Hepatocyte (in vitro differentiated cells): ENCODE data around the gene S100A3.

Experiments
- CTCF ChIP-seq: fragments of 200-600 bp; sonication (generic); IDR thresholded peaks from 2 replicates; pipeline ENCODE4 v1.5.1; 2016; ENCODE audit warnings: antibody characterized with exemption, mild to moderate bottlenecking; ENCODE audit not compliant: poor library complexity
- EZH2phosphoT487 ChIP-seq: fragments of 200-600 bp; sonication (generic); IDR thresholded peaks from one replicate; pipeline ENCODE4 v1.6.1; 2018; ENCODE audit warnings: antibody characterized with exemption, mild to moderate bottlenecking, low read depth, moderate library complexity; ENCODE audit not compliant: unreplicated experiment, severe bottlenecking

DNA sequence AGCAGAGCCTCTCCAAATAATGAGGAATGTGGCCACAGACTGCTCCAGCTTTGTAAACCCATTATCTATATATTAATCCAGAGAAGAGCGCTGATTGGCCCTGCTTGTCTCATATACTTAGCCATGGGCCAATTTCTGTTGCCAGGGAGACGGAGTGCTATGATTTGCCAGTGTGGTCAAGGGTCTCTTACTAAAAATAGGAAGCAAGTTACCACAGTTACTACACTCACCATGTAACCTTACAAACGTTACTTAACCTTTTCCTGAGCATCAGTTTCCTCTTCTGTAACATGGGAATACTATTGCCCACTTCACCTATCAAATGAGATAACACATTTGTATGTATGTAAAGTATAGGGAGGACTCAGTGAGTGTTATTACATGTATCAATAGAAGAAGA lies 24.3 kb upstream of the S100A3 start:
- TF ChIP-seq CTCF (no peak), EZH2phosphoT487 (no peak)
